Measurements from ENCODE around the gene FAM227A. TPM values are rescaled to one million over a fixed set of nuclear protein-coding genes. Genes with fewer than 3 reads are reported as not detected.

The FAM227A gene
- polyA plus RNA-seq (2013, experiment 1 of 2), result 4.9 TPM
- 5.2 TPM for polyA plus RNA-seq (2013, experiment 2 of 2)

DNA sequence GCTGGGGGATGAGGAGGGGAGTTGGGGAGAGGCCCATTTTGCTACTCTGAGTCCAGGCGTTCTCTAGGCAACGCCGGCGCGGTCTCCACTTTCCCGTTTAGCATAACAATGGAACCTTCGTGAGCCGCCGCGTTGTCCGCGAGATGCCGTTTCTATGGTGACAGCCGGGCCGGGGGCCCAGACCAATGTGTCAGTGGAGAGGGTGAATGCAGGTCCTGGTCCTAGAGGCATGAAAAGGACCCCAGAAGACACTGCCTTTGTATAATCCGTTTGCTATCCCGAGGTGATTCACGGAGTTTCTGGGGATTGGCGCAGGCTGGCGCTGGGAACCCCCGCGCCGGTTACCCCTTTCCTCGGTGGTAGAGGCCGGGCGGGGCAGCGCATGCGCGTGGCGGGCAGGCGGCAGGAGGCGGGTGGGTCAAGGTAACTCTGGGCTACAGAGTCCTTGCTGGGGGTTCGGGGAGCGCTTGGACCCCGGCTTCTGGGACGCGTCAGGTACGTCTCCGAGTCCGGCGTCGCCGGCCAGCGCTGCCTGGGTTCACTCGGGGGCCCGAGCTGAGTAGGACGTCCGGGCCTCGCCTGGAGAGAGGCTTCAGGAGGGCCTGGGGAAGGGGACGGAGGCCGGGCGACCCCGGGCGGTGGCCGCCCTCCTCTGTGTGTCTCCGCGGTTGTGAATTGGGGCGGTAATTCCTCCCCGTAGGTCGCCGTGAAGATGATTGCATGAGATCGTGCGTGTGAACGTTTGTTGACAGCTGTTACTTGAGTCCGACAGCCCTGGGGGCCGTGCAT, at the start of gene FAM227A, which contains the start of gene CBY1:
Gene FAM227A (minus strand): TSS at position 137 of the 789 bp plus-strand sequence. CDS start 6,224 bp downstream, outside the sequence.
Gene CBY1 (plus strand): TSS at position 383 of the 789 bp plus-strand sequence. CDS start 11,417 bp downstream, outside the sequence.
- Histone ChIP-seq H3K18ac (ENCODE audit: low read length) (peak within 1 kb of the TSS; percentile 92), H3K27me3 (ENCODE audit: control insufficient read depth in 3 of 3, insufficient read depth in 3 of 3, low read depth in 1 of 3, low read length in 3 of 3) (no peaks in the 10 kb centered on the region), H3K23ac (ENCODE audit: low read depth, low read length, poor library complexity) (peak within 1 kb of the TSS; percentile 1), H3K4me3 (ENCODE audit: low read length in 2 of 2) (peak within 1 kb of the TSS; percentile 81 to 99), H2AFZ (ENCODE audit: low read length) (peak within 1 kb of the TSS; percentile 95), H4K91ac (ENCODE audit: low read depth, low read length, poor library complexity) (no peak within 1 kb of the TSS), H3K14ac (ENCODE audit: low read length) (peak within 1 kb of the TSS; percentile 56), H3K4me1 (ENCODE audit: control insufficient read depth in 2 of 2, insufficient read depth in 1 of 2, low read depth in 1 of 2, low read length in 2 of 2) (peaks cover 5 to 7% of the 10 kb centered on the region in 2 donors), H3K36me3 (replicated peaks in 1 of 2; ENCODE audit: control insufficient read depth in 2 of 2, insufficient read depth in 2 of 2, low read length in 2 of 2) (peaks cover 0 to 11% of the 10 kb centered on the region in 2 donors), H3K4me2 (ENCODE audit: insufficient read depth, low read length, poor library complexity, severe bottlenecking) (peak within 1 kb of the TSS; percentile 72), H3K27ac (replicated peaks; ENCODE audit: low read length) (peak within 1 kb of the TSS; percentile 95), H2BK12ac (ENCODE audit: low read length) (peak within 1 kb of the TSS; percentile 43), H2BK5ac (ENCODE audit: low read length) (peak within 1 kb of the TSS; percentile 99), H3K9ac (ENCODE audit: low read depth, low read length, poor library complexity) (peak within 1 kb of the TSS; percentile 91), H3K79me1 (ENCODE audit: low read depth, low read length) (peaks cover 3% of the 10 kb centered on the region), H2BK15ac (ENCODE audit: low read length) (peak within 1 kb of the TSS; percentile 2), H3K9me3 (replicated peaks in 1 of 2; ENCODE audit: control insufficient read depth in 2 of 2, insufficient read depth in 1 of 2, low read depth in 1 of 2, low read length in 2 of 2) (no peaks in the 10 kb centered on the region), H4K8ac (ENCODE audit: low read depth, low read length) (no peak within 1 kb of the TSS), H3K4ac (ENCODE audit: low read length) (no peak within 1 kb of the TSS), H2BK120ac (ENCODE audit: low read depth, low read length) (no peak within 1 kb of the TSS), H2AK5ac (ENCODE audit: low read depth, low read length) (no peak within 1 kb of the TSS)
- peak; percentile 94 for DNase-seq (ENCODE audit: low spot score)
- no CpG with 5 or more reads among the region's 66 CpGs for WGBS, 2 donors (ENCODE audit: extremely low coverage in 2 of 2, insufficient read length in 2 of 2, insufficient replicate concordance in 1 of 2)

DNA sequence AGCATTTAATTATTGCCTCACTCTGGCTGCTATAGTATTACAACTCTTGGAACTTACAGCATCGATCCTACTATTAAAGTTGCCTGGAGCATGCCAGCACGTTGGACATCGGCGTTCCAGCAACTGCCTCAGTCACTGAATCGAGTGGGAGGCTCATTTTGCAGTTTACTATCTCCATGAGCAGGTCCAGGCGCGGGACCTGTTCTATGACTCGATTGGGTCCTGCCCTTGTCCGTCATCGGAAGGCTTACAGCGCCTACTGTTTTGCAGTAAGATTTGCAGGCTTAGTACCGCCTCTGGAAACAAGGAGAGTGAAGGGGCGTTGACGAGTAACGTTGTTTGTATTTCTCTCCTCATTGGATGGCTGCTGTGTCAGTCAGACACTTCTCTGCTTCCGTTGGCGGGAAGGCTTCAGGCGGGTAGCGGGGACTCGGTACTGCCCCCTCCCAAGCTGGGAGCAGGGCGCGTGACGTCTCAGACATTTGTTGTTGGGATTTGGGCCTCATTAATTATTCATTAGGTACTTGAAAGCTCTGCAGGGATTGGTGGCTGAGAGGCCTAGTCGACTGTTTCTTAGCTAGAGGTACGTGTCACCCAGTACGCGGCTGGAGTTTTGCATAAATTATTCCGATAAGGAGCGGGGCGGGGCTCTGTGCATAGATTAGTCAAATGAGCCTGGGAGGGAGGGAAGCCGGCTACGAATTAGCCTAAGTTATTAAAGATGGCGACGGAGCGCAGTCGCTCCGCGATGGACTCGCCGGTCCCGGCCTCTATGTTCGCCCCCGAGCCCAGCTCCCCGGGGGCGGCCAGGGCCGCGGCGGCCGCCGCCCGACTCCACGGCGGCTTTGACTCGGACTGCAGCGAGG, 49.3 kb upstream of the FAM227A start, which contains the start of gene GTPBP1:
Gene GTPBP1 (plus strand): TSS at position 710 of the 866 bp plus-strand sequence. CDS start 12 bp downstream, at position 722.
- Histone ChIP-seq H3K9me3 (replicated peaks in 1 of 2; ENCODE audit: control insufficient read depth in 2 of 2, insufficient read depth in 1 of 2, low read depth in 1 of 2, low read length in 2 of 2) (no peaks in the 10 kb centered on the region), H4K8ac (ENCODE audit: low read depth, low read length) (no peak within 1 kb of the TSS), H3K79me1 (ENCODE audit: low read depth, low read length) (peaks cover 6% of the 10 kb centered on the region), H2AK5ac (ENCODE audit: low read depth, low read length) (no peak within 1 kb of the TSS), H3K14ac (ENCODE audit: low read length) (peak within 1 kb of the TSS; percentile 27), H2BK12ac (ENCODE audit: low read length) (no peak within 1 kb of the TSS), H3K23ac (ENCODE audit: low read depth, low read length, poor library complexity) (peak within 1 kb of the TSS; percentile 81), H3K27me3 (ENCODE audit: control insufficient read depth in 3 of 3, insufficient read depth in 3 of 3, low read depth in 1 of 3, low read length in 3 of 3) (no peaks in the 10 kb centered on the region), H3K4me3 (ENCODE audit: low read length in 2 of 2) (peak within 1 kb of the TSS; percentile 76 to 99), H3K4me2 (ENCODE audit: insufficient read depth, low read length, poor library complexity, severe bottlenecking) (peak within 1 kb of the TSS; percentile 74), H2BK5ac (ENCODE audit: low read length) (no peak within 1 kb of the TSS), H3K9ac (ENCODE audit: low read depth, low read length, poor library complexity) (peak within 1 kb of the TSS; percentile 95), H2AFZ (ENCODE audit: low read length) (peak within 1 kb of the TSS; percentile 90), H3K36me3 (replicated peaks in 1 of 2; ENCODE audit: control insufficient read depth in 2 of 2, insufficient read depth in 2 of 2, low read length in 2 of 2) (peaks cover 6 to 21% of the 10 kb centered on the region in 2 donors), H3K4ac (ENCODE audit: low read length) (no peak within 1 kb of the TSS), H2BK120ac (ENCODE audit: low read depth, low read length) (no peak within 1 kb of the TSS), H3K18ac (ENCODE audit: low read length) (peak within 1 kb of the TSS; percentile 96), H2BK15ac (ENCODE audit: low read length) (peak within 1 kb of the TSS; percentile 23), H3K27ac (replicated peaks; ENCODE audit: low read length) (peak within 1 kb of the TSS; percentile 77), H4K91ac (ENCODE audit: low read depth, low read length, poor library complexity) (no peak within 1 kb of the TSS), H3K4me1 (ENCODE audit: control insufficient read depth in 2 of 2, insufficient read depth in 1 of 2, low read depth in 1 of 2, low read length in 2 of 2) (peaks cover 13 to 19% of the 10 kb centered on the region in 2 donors)
- DNase-seq (ENCODE audit: low spot score), result peak; percentile 100
- WGBS, 2 donors (ENCODE audit: extremely low coverage in 2 of 2, insufficient read length in 2 of 2, insufficient replicate concordance in 1 of 2), result no CpG with 5 or more reads among the region's 55 CpGs

DNA sequence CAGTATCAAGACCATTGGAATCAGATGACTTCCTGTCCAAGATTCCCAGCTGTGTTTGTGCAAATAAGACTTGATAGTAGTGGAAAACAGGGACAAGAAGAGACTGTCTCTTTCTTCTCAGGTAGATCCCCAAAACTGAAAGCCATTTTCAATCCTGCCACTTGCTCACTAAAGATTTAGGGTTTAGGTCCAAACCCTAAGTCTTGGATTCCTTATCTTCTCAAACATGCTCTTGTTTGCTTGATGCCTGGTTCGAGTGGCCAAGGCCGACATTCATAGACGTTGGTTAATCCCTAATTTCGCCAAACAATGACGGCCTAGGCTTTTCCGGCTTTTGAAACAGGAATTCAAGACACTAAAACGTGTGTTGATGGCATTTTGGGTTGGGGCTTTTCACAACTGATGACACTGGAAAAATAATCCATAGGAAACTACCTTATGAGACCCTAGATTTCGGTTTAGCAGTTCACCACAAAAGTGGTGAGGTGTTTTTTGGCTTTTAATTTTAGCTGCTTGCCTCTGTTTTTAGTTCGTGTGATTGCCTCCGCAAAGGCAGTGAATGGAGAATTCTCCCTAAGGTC, 48.6 kb upstream of the FAM227A start:
- Histone ChIP-seq H4K8ac (ENCODE audit: low read depth, low read length) (no peak overlapping the region), H2AK5ac (ENCODE audit: low read depth, low read length) (no peak overlapping the region), H3K9ac (ENCODE audit: low read depth, low read length, poor library complexity) (no peak overlapping the region), H3K4me1 (ENCODE audit: control insufficient read depth in 2 of 2, insufficient read depth in 1 of 2, low read depth in 1 of 2, low read length in 2 of 2) (peaks cover 13 to 19% of the 10 kb centered on the region in 2 donors), H2BK15ac (ENCODE audit: low read length) (no peak overlapping the region), H4K91ac (ENCODE audit: low read depth, low read length, poor library complexity) (no peak overlapping the region), H2BK5ac (ENCODE audit: low read length) (no peak overlapping the region), H3K27ac (replicated peaks; ENCODE audit: low read length) (peak overlapping the region; percentile 77), H3K36me3 (replicated peaks in 1 of 2; ENCODE audit: control insufficient read depth in 2 of 2, insufficient read depth in 2 of 2, low read length in 2 of 2) (peaks cover 2 to 14% of the 10 kb centered on the region in 2 donors), H3K18ac (ENCODE audit: low read length) (peak overlapping the region; percentile 29), H3K79me1 (ENCODE audit: low read depth, low read length) (peaks cover 8% of the 10 kb centered on the region), H2AFZ (ENCODE audit: low read length) (peak overlapping the region; percentile 75), H3K4ac (ENCODE audit: low read length) (no peak overlapping the region), H3K27me3 (ENCODE audit: control insufficient read depth in 3 of 3, insufficient read depth in 3 of 3, low read depth in 1 of 3, low read length in 3 of 3) (no peaks in the 10 kb centered on the region), H3K14ac (ENCODE audit: low read length) (no peak overlapping the region), H3K4me2 (ENCODE audit: insufficient read depth, low read length, poor library complexity, severe bottlenecking) (peak overlapping the region; percentile 23), H3K9me3 (replicated peaks in 1 of 2; ENCODE audit: control insufficient read depth in 2 of 2, insufficient read depth in 1 of 2, low read depth in 1 of 2, low read length in 2 of 2) (no peaks in the 10 kb centered on the region), H2BK120ac (ENCODE audit: low read depth, low read length) (no peak overlapping the region), H2BK12ac (ENCODE audit: low read length) (no peak overlapping the region), H3K23ac (ENCODE audit: low read depth, low read length, poor library complexity) (no peak overlapping the region), H3K4me3 (ENCODE audit: low read length in 2 of 2) (peak overlapping the region in 1 of 2 donors; percentile 44)
- DNase-seq (ENCODE audit: low spot score), result no peak
- no CpG with 5 or more reads among the region's 10 CpGs for WGBS, 2 donors (ENCODE audit: extremely low coverage in 2 of 2, insufficient read length in 2 of 2, insufficient replicate concordance in 1 of 2)
